Measurements from ENCODE around the gene YTHDC2. TPM values are rescaled to one million over a fixed set of nuclear protein-coding genes. Genes with fewer than 3 reads are reported as not detected.

The YTHDC2 gene
- total RNA-seq, 1 donor from 2014 or later: 28.6 TPM

DNA sequence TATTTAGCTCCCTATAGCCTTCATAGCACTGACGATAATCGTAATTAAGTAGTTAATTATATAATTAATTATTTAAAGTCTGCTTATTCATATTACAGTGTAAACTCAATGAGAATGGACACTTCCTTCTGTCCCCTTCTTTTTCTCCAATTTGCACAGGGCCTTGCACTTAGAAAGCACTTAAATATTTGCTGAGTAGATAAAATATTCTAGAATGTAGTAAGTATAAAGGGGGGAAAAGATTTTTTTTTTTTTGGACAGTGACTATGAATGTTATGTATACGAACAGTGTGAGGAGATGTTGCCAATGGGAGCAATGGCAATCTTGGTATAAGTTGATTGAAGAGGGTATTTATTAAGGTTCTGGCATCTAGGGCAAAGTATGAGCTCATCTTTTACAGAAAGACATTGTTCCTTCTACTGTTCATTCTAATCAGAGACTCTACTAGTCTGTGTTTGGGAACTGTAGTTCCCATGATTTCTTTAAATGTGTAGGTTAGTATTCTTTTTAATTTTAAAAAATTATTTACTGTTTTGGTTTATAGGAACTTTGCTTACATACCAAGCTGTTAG lies 49.4 kb downstream of the YTHDC2 start:
- Mint-ChIP-seq H3K4me1 (ENCODE audit: unreplicated experiment) (peaks cover 13% of the 10 kb centered on the region), H3K9me3 (ENCODE audit: unreplicated experiment) (no peaks in the 10 kb centered on the region), H3K27me3 (ENCODE audit: unreplicated experiment) (peaks cover 3% of the 10 kb centered on the region), H3K36me3 (ENCODE audit: low read depth, unreplicated experiment) (peaks cover 6% of the 10 kb centered on the region), H3K4me3 (ENCODE audit: unreplicated experiment) (no peak overlapping the region), H3K27ac (ENCODE audit: unreplicated experiment) (no peak overlapping the region)
- no peak for DNase-seq (ENCODE audit: low spot score)
- TF ChIP-seq CTCF (IDR thresholded peaks at IDR 0.05; ENCODE audit: unreplicated experiment): no peak

- Mint-ChIP-seq H3K4me1 (ENCODE audit: unreplicated experiment) (peaks cover 5% of the 10 kb centered on the region), H3K27ac (ENCODE audit: unreplicated experiment) (no peak overlapping the region), H3K4me3 (ENCODE audit: unreplicated experiment) (no peak overlapping the region), H3K36me3 (ENCODE audit: low read depth, unreplicated experiment) (peaks cover 29% of the 10 kb centered on the region), H3K9me3 (ENCODE audit: unreplicated experiment) (peaks cover 4% of the 10 kb centered on the region), H3K27me3 (ENCODE audit: unreplicated experiment) (peaks cover 1% of the 10 kb centered on the region)
- no peak for TF ChIP-seq CTCF (IDR thresholded peaks at IDR 0.05; ENCODE audit: unreplicated experiment)
- no peak for DNase-seq (ENCODE audit: low spot score)
These were observed 55.9 kb downstream of the YTHDC2 start for GRCh38 chr5:113569396-113569795.

GRCh38 chr5:113572716-113573115 lies 59.2 kb downstream of the YTHDC2 start:
- Mint-ChIP-seq H3K36me3 (ENCODE audit: low read depth, unreplicated experiment) (peaks cover 33% of the 10 kb centered on the region), H3K27ac (ENCODE audit: unreplicated experiment) (no peak overlapping the region), H3K9me3 (ENCODE audit: unreplicated experiment) (peaks cover 4% of the 10 kb centered on the region), H3K4me1 (ENCODE audit: unreplicated experiment) (peaks cover 8% of the 10 kb centered on the region), H3K27me3 (ENCODE audit: unreplicated experiment) (no peaks in the 10 kb centered on the region), H3K4me3 (ENCODE audit: unreplicated experiment) (peak overlapping the region; percentile 12)
- no peak for TF ChIP-seq CTCF (IDR thresholded peaks at IDR 0.05; ENCODE audit: unreplicated experiment)
- DNase-seq (ENCODE audit: low spot score): no peak

DNA sequence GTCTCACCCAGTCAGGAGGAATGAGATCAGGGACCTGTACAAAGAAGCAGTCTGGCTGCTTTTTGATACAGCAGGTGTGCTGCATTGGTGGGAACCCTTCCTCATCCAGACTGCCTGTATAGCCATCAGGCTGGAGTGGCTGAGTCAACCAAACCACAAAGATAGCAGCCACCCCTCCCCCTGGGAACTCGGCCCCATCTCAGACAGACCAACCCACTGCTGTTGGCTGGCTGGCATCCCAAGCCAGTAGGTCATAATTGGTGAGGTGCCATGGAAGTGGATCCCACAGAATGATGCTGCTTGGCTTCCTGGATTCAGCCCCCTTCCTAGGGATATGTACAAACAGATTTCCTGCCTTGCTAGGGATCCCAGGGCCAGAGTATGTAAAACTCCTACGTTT lies 60.9 kb downstream of the YTHDC2 start:
- Mint-ChIP-seq H3K4me3 (ENCODE audit: unreplicated experiment) (no peak overlapping the region), H3K36me3 (ENCODE audit: low read depth, unreplicated experiment) (peaks cover 30% of the 10 kb centered on the region), H3K9me3 (ENCODE audit: unreplicated experiment) (peaks cover 4% of the 10 kb centered on the region), H3K27ac (ENCODE audit: unreplicated experiment) (no peak overlapping the region), H3K4me1 (ENCODE audit: unreplicated experiment) (peaks cover 8% of the 10 kb centered on the region), H3K27me3 (ENCODE audit: unreplicated experiment) (no peaks in the 10 kb centered on the region)
- no peak for DNase-seq (ENCODE audit: low spot score)
- TF ChIP-seq CTCF (IDR thresholded peaks at IDR 0.05; ENCODE audit: unreplicated experiment): no peak

DNA sequence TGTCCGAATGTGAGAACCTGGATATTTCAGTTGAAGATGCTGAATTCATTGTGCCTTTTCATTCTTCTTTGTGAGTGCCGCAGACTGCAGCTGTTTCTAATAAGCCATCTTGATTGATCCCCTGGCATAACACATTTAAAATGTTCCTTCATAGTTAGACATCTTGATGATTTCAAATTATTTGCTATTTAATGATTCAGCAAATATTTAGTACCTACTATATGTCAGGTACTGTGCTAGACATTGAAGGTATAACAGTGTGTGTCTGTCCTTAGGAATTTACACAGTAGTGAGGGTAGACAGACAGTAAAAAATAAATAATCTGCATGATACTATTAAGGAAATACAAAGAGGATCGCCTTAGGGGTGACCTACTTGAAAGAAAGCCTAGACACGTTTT lies 61.6 kb downstream of the YTHDC2 start:
- H3K27me3 Mint-ChIP-seq (ENCODE audit: unreplicated experiment): no peaks in the 10 kb centered on the region
- no peak for TF ChIP-seq CTCF (IDR thresholded peaks at IDR 0.05; ENCODE audit: unreplicated experiment)
- peaks cover 4% of the 10 kb centered on the region for H3K9me3 Mint-ChIP-seq (ENCODE audit: unreplicated experiment)
- H3K27ac Mint-ChIP-seq (ENCODE audit: unreplicated experiment): no peak overlapping the region
- H3K4me1 Mint-ChIP-seq (ENCODE audit: unreplicated experiment): peaks cover 8% of the 10 kb centered on the region
- DNase-seq (ENCODE audit: low spot score): no peak
- peaks cover 30% of the 10 kb centered on the region for H3K36me3 Mint-ChIP-seq (ENCODE audit: low read depth, unreplicated experiment)
- H3K4me3 Mint-ChIP-seq (ENCODE audit: unreplicated experiment): peak overlapping the region; percentile 45

All from endothelial cell (in vitro differentiated cells).